ENCODE results near the gene LUC7L2.
"Not testable (repeated sequence)": the region's sequence is repeated elsewhere in the genome, so short reads cannot be mapped to it uniquely, and the experiment has no call there.

GRCh38 chr7:139414743-139415402 is 55.2 kb downstream of the LUC7L2 start:
- not testable (repeated sequence) for TF ChIP-seq CTCF (IDR thresholded peaks at IDR 0.05; ENCODE audit: low read depth, low read length, missing input control); MAX (IDR thresholded peaks at IDR 0.05); YY1 (IDR thresholded peaks at IDR 0.05); RXRA (IDR thresholded peaks at IDR 0.05); REST (IDR thresholded peaks at IDR 0.05); RAD21 (IDR thresholded peaks at IDR 0.05); JUND (IDR thresholded peaks at IDR 0.05)

All from liver (tissue), 3 donors.